SK-N-MC (cell line): ENCODE results near the gene SLC25A15.

Experiments used
- EZH2 ChIP-seq: fragments of 200-600 bp; sonication (generic); IDR thresholded peaks from one replicate; pipeline ENCODE4 v1.6.1; 2017; ENCODE audit warnings: antibody characterized with exemption
- POLR2AphosphoS5 ChIP-seq: IDR thresholded peaks from 2 replicates; pipeline ENCODE4 v1.6.1; 2012; ENCODE audit warnings: mild to moderate bottlenecking, low read depth, low read length, borderline replicate concordance

- TF ChIP-seq POLR2AphosphoS5, result no peak
- no peak for TF ChIP-seq EZH2
Observed at GRCh38 chr13:40762849-40763248, 26.6 kb upstream of the SLC25A15 start.
